ENCODE results near the gene CAMK1G.

Gene CAMK1G

DNA sequence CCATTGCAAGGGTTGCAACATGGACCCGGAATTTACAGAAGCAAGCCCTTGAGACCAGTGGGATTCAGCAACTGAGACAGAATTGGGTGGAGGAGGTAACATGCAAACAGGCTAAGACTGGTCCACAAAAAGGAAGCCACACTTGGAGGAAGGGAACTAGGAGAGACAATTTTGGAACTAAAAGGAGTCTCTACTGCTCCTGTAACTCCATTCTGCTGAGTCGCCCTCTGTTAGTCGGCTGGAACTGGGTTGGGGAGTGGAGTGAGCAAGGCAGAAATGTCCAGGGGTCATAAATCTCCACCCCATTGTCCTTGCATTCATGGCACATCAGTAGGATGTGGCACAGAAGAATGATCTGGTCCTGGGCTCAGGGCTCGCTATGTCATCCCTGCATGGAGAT, 63.6 kb downstream of the CAMK1G start:
- no peak for ATAC-seq
- TF ChIP-seq CSRNP3 (CRISPR knock-in tag; IDR thresholded peaks at IDR 0.05): no peak
- no peak for TF ChIP-seq RARB (CRISPR knock-in tag; IDR thresholded peaks at IDR 0.05)
- no peak for TF ChIP-seq BACH2 (CRISPR knock-in tag; IDR thresholded peaks at IDR 0.05; ENCODE audit: borderline replicate concordance)
- TF ChIP-seq, protein P1, sequence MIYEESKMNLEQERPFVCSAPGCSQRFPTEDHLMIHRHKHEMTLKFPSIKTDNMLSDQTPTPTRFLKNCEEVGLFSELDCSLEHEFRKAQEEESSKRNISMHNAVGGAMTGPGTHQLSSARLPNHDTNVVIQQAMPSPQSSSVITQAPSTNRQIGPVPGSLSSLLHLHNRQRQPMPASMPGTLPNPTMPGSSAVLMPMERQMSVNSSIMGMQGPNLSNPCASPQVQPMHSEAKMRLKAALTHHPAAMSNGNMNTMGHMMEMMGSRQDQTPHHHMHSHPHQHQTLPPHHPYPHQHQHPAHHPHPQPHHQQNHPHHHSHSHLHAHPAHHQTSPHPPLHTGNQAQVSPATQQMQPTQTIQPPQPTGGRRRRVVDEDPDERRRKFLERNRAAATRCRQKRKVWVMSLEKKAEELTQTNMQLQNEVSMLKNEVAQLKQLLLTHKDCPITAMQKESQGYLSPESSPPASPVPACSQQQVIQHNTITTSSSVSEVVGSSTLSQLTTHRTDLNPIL (CRISPR knock-in tag; IDR thresholded peaks at IDR 0.05; ENCODE audit: low read depth): no peak
- no peak for TF ChIP-seq TCF4 (CRISPR knock-in tag; IDR thresholded peaks at IDR 0.05; ENCODE audit: borderline replicate concordance)
- no peak for TF ChIP-seq TOX (CRISPR knock-in tag; IDR thresholded peaks at IDR 0.05; ENCODE audit: borderline replicate concordance)
- no peak for TF ChIP-seq OSR1 (CRISPR knock-in tag; IDR thresholded peaks at IDR 0.05)
- no peak for TF ChIP-seq ZNF565 (CRISPR knock-in tag; conservative IDR thresholded peaks at IDR 0.05; ENCODE audit: low read depth)
- no peak for TF ChIP-seq ESRRG (CRISPR knock-in tag; IDR thresholded peaks at IDR 0.05)
- TF ChIP-seq, protein P2, sequence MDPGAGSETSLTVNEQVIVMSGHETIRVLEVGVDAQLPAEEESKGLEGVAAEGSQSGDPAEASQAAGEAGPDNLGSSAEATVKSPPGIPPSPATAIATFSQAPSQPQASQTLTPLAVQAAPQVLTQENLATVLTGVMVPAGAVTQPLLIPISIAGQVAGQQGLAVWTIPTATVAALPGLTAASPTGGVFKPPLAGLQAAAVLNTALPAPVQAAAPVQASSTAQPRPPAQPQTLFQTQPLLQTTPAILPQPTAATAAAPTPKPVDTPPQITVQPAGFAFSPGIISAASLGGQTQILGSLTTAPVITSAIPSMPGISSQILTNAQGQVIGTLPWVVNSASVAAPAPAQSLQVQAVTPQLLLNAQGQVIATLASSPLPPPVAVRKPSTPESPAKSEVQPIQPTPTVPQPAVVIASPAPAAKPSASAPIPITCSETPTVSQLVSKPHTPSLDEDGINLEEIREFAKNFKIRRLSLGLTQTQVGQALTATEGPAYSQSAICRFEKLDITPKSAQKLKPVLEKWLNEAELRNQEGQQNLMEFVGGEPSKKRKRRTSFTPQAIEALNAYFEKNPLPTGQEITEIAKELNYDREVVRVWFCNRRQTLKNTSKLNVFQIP (CRISPR knock-in tag; IDR thresholded peaks at IDR 0.05; ENCODE audit: borderline replicate concordance, low read depth): no peak
- TF ChIP-seq PPARA (CRISPR knock-in tag; IDR thresholded peaks at IDR 0.05; ENCODE audit: borderline replicate concordance): no peak
- no peak for TF ChIP-seq ZNF70 (CRISPR knock-in tag; IDR thresholded peaks at IDR 0.05)
- TF ChIP-seq TSHZ2 (CRISPR knock-in tag; IDR thresholded peaks at IDR 0.05): no peak

DNA sequence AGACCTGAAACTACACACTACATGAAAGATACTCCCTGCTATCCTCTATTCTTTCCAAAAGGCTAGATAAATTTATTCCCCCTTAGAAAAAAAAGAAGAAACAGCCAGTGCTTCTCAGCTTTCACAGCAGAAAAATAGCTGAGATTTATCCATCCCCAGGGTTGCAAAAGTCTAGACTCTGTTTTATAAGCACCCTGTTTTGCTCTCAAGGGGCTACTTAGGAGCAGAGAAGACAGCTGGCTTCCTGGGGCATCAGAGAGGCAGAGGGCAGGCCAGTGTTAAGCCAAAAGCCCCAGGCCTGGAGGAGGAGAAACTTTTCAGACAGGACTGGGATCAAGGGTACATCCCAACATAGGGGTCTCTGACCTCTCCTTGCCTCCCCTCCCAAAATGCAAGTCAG, 64.8 kb downstream of the CAMK1G start:
- no peak for ATAC-seq
- TF ChIP-seq BACH2 (CRISPR knock-in tag; IDR thresholded peaks at IDR 0.05; ENCODE audit: borderline replicate concordance) (no peak), ZNF70 (CRISPR knock-in tag; IDR thresholded peaks at IDR 0.05) (no peak), ISL1 (CRISPR knock-in tag; IDR thresholded peaks at IDR 0.05) (no peak), ZNF8 (CRISPR knock-in tag; IDR thresholded peaks at IDR 0.05) (no peak), CSRNP3 (CRISPR knock-in tag; IDR thresholded peaks at IDR 0.05) (no peak), ZFP30 (CRISPR knock-in tag; IDR thresholded peaks at IDR 0.05) (no peak), ZC3H10 (CRISPR knock-in tag; IDR thresholded peaks at IDR 0.05) (no peak), PPARA (CRISPR knock-in tag; IDR thresholded peaks at IDR 0.05; ENCODE audit: borderline replicate concordance) (no peak), SNAI2 (CRISPR knock-in tag; IDR thresholded peaks at IDR 0.05) (no peak), CSDC2 (CRISPR knock-in tag; IDR thresholded peaks at IDR 0.05) (no peak), GLIS3 (CRISPR knock-in tag; IDR thresholded peaks at IDR 0.05) (no peak), TSHZ2 (CRISPR knock-in tag; IDR thresholded peaks at IDR 0.05) (no peak), ZNF565 (CRISPR knock-in tag; conservative IDR thresholded peaks at IDR 0.05; ENCODE audit: low read depth) (no peak), OSR1 (CRISPR knock-in tag; IDR thresholded peaks at IDR 0.05) (no peak), TCF4 (CRISPR knock-in tag; IDR thresholded peaks at IDR 0.05; ENCODE audit: borderline replicate concordance) (no peak), TOX (CRISPR knock-in tag; IDR thresholded peaks at IDR 0.05; ENCODE audit: borderline replicate concordance) (no peak)
- TF ChIP-seq, protein P3, sequence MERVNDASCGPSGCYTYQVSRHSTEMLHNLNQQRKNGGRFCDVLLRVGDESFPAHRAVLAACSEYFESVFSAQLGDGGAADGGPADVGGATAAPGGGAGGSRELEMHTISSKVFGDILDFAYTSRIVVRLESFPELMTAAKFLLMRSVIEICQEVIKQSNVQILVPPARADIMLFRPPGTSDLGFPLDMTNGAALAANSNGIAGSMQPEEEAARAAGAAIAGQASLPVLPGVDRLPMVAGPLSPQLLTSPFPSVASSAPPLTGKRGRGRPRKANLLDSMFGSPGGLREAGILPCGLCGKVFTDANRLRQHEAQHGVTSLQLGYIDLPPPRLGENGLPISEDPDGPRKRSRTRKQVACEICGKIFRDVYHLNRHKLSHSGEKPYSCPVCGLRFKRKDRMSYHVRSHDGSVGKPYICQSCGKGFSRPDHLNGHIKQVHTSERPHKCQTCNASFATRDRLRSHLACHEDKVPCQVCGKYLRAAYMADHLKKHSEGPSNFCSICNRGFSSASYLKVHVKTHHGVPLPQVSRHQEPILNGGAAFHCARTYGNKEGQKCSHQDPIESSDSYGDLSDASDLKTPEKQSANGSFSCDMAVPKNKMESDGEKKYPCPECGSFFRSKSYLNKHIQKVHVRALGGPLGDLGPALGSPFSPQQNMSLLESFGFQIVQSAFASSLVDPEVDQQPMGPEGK (CRISPR knock-in tag; IDR thresholded peaks at IDR 0.05; ENCODE audit: borderline replicate concordance): no peak
- TF ChIP-seq, protein P1 (CRISPR knock-in tag; IDR thresholded peaks at IDR 0.05; ENCODE audit: low read depth): no peak
- TF ChIP-seq, protein P2 (CRISPR knock-in tag; IDR thresholded peaks at IDR 0.05; ENCODE audit: borderline replicate concordance, low read depth): no peak

All from SK-N-SH treated with all-trans-retinoic acid at 6 μM for 48 hours (cell line).